H9 (cell line): ENCODE measurements around the gene FBXO10. TPM values are rescaled to one million over a fixed set of nuclear protein-coding genes. Genes with fewer than 3 reads are reported as not detected.

Source experiments
- DNase-seq: peaks from one replicate; pipeline ENCODE4 v3.0.0-alpha.2; 2017
- H2AFZ ChIP-seq: one replicate; pipeline ENCODE4 v1.6.1; 2013; ENCODE audit warnings: mild to moderate bottlenecking, low read length, control low read depth, moderate library complexity
- H2AK5ac ChIP-seq: 2 replicates; pipeline ENCODE4 v1.6.1; 2013; ENCODE audit warnings: low read length, control low read depth, mixed read lengths; ENCODE audit not compliant: insufficient read length
- H2BK120ac ChIP-seq: one replicate; pipeline ENCODE4 v1.6.1; 2013; ENCODE audit warnings: low read depth, mild to moderate bottlenecking, low read length, control low read depth, inconsistent platforms; ENCODE audit not compliant: poor library complexity, severe bottlenecking
- H2BK12ac ChIP-seq: 2 replicates; pipeline ENCODE4 v1.6.1; 2013; ENCODE audit warnings: low read length, control low read depth, mixed read lengths, low read depth; ENCODE audit not compliant: insufficient read length
- H2BK15ac ChIP-seq: 2 replicates; pipeline ENCODE4 v1.6.1; 2013; ENCODE audit warnings: low read depth, low read length, control low read depth
- H2BK20ac ChIP-seq: one replicate; pipeline ENCODE4 v1.6.1; 2013; ENCODE audit warnings: low read depth, mild to moderate bottlenecking, low read length, control low read depth, inconsistent platforms; ENCODE audit not compliant: poor library complexity, severe bottlenecking
- H2BK5ac ChIP-seq: 2 replicates; pipeline ENCODE4 v1.6.1; 2013; ENCODE audit warnings: low read length, control low read depth, mixed read lengths; ENCODE audit not compliant: insufficient read length
- H3K14ac ChIP-seq: 2 replicates; pipeline ENCODE4 v1.6.1; 2013; ENCODE audit warnings: low read length, control low read depth; ENCODE audit not compliant: insufficient read depth
- H3K18ac ChIP-seq: 2 replicates; pipeline ENCODE4 v1.6.1; 2013; ENCODE audit warnings: low read depth, mild to moderate bottlenecking, mixed read lengths, low read length, control low read depth; ENCODE audit not compliant: insufficient read length
- H3K23ac ChIP-seq: 2 replicates; pipeline ENCODE4 v1.6.1; 2013; ENCODE audit warnings: low read length, control low read depth, mixed read lengths, low read depth; ENCODE audit not compliant: insufficient read length
- H3K23me2 ChIP-seq: 2 replicates; pipeline ENCODE4 v1.6.1; 2013; ENCODE audit warnings: low read depth, mild to moderate bottlenecking, mixed read lengths, low read length, control low read depth; ENCODE audit not compliant: insufficient read length, poor library complexity, severe bottlenecking
- H3K27ac ChIP-seq: 2 replicates; pipeline ENCODE4 v1.5.1; 2013; ENCODE audit warnings: low read length, control low read depth, mixed read lengths, low read depth; ENCODE audit not compliant: insufficient read length
- H3K27me3 ChIP-seq: 2 replicates; pipeline ENCODE4 v1.6.1; 2013; ENCODE audit warnings: low read length, control low read depth, inconsistent platforms; ENCODE audit not compliant: insufficient read depth
- H3K4ac ChIP-seq: 2 replicates; pipeline ENCODE4 v1.6.1; 2013; ENCODE audit warnings: low read depth, mild to moderate bottlenecking, control low read depth, inconsistent platforms, low read length, moderate library complexity
- H3K4me1 ChIP-seq: 2 replicates; pipeline ENCODE4 v1.6.1; 2013; ENCODE audit warnings: low read length, control low read depth, inconsistent platforms; ENCODE audit not compliant: insufficient read depth
- H3K4me2 ChIP-seq: 2 replicates; pipeline ENCODE4 v1.6.1; 2013; ENCODE audit warnings: low read length, control low read depth, mixed read lengths; ENCODE audit not compliant: insufficient read length, insufficient read depth
- H3K56ac ChIP-seq: 2 replicates; pipeline ENCODE4 v1.6.1; 2013; ENCODE audit warnings: low read depth, mild to moderate bottlenecking, mixed read lengths, low read length, control low read depth; ENCODE audit not compliant: insufficient read length
- H3K79me1 ChIP-seq: 2 replicates; pipeline ENCODE4 v1.6.1; 2013; ENCODE audit warnings: low read depth, mild to moderate bottlenecking, moderate library complexity, low read length, control low read depth, inconsistent platforms; ENCODE audit not compliant: insufficient read depth, poor library complexity, severe bottlenecking
- H3K79me2 ChIP-seq: 2 replicates; pipeline ENCODE4 v1.6.1; 2013; ENCODE audit warnings: low read length, control low read depth, inconsistent platforms; ENCODE audit not compliant: insufficient read depth
- H3K9ac ChIP-seq: 2 replicates; pipeline ENCODE4 v1.6.1; 2013; ENCODE audit warnings: low read length, control low read depth, mixed read lengths; ENCODE audit not compliant: insufficient read length; ENCODE audit errors: extremely low read depth
- H3K9me3 ChIP-seq: one replicate; pipeline ENCODE4 v1.6.1; 2013; ENCODE audit warnings: low read depth, low read length, inconsistent platforms; ENCODE audit not compliant: control insufficient read depth
- H3T11ph ChIP-seq: one replicate; pipeline ENCODE4 v1.6.1; 2013; ENCODE audit warnings: mild to moderate bottlenecking, low read length, control low read depth, inconsistent platforms
- H4K20me1 ChIP-seq: one replicate; pipeline ENCODE4 v1.6.1; 2013; ENCODE audit not compliant: control insufficient read depth, insufficient read length, insufficient read depth
- H4K5ac ChIP-seq: 2 replicates; pipeline ENCODE4 v1.6.1; 2013; ENCODE audit warnings: low read depth, mild to moderate bottlenecking, mixed read lengths, low read length, control low read depth; ENCODE audit not compliant: insufficient read length
- H4K8ac ChIP-seq: replicated peaks from 2 replicates; pipeline ENCODE4 v1.6.1; 2013; ENCODE audit warnings: low read length, control low read depth, mixed read lengths, low read depth; ENCODE audit not compliant: insufficient read length
- H4K91ac ChIP-seq: 2 replicates; pipeline ENCODE4 v1.6.1; 2013; ENCODE audit warnings: low read depth, mild to moderate bottlenecking, moderate library complexity, mixed read lengths, low read length, control low read depth; ENCODE audit not compliant: insufficient read length
- H3K27ac Mint-ChIP-seq, 3 experiments: 2 replicates in 2 of 3; 3 replicates in 1 of 3; pipeline ENCODE4 v1.8.0; 2020 to 2021; ENCODE audit warnings: mixed read lengths in 3 of 3, mild to moderate bottlenecking in 1 of 3, moderate library complexity in 1 of 3
- H3K27me3 Mint-ChIP-seq: 2 replicates; pipeline ENCODE4 v1.8.0; 2021; ENCODE audit warnings: low read depth, mild to moderate bottlenecking, moderate library complexity, mixed read lengths
- H3K36me3 Mint-ChIP-seq, 3 experiments: 2 replicates in 2 of 3; 3 replicates in 1 of 3; pipeline ENCODE4 v1.8.0; 2020 to 2021; ENCODE audit warnings: low read depth in 3 of 3, mixed read lengths in 3 of 3; ENCODE audit not compliant: insufficient read depth in 1 of 3
- H3K4me1 Mint-ChIP-seq, 2 experiments: 2 replicates each; pipeline ENCODE4 v1.8.0; 2020; ENCODE audit warnings: mixed read lengths in 2 of 2
- H3K4me3 Mint-ChIP-seq, 2 experiments: 2 replicates in 1 of 2; 3 replicates in 1 of 2; pipeline ENCODE4 v1.8.0; 2020 to 2021; ENCODE audit warnings: mild to moderate bottlenecking in 2 of 2, mixed read lengths in 2 of 2, moderate library complexity in 1 of 2
- H3K9me3 Mint-ChIP-seq, 2 experiments: 2 replicates in 1 of 2; 3 replicates in 1 of 2; pipeline ENCODE4 v1.8.0; 2020; ENCODE audit warnings: mild to moderate bottlenecking in 2 of 2, mixed read lengths in 2 of 2, moderate library complexity in 1 of 2
- WGBS: extraction: QIAGEN DNeasy Blood & Tissue Kit; methylation state at CpG from one replicate; pipeline ENCODE4 v1.1.7; 2013; ENCODE audit warnings: missing lambda C conversion rate, low lambda C conversion rate, mixed read lengths; ENCODE audit not compliant: insufficient read length; ENCODE audit errors: extremely low coverage; 5-methylcytosine and 5-hydroxymethylcytosine counted together
- total RNA-seq: library from RNA; stranded (reverse); gene quantifications from 2 replicates; pipeline ENCODE4 v1.2.1, GENCODE V29; 2021
- TF ChIP-seq, protein P1 (sequence below): fragments of 200-600 bp; sonication (generic); conservative IDR thresholded peaks from 3 replicates; pipeline ENCODE4 v1.8.0; 2021; ENCODE audit warnings: antibody characterized with exemption, mild to moderate bottlenecking

Gene FBXO10
- total RNA-seq, 1 experiment from 2014 or later, result 16.8 TPM

DNA sequence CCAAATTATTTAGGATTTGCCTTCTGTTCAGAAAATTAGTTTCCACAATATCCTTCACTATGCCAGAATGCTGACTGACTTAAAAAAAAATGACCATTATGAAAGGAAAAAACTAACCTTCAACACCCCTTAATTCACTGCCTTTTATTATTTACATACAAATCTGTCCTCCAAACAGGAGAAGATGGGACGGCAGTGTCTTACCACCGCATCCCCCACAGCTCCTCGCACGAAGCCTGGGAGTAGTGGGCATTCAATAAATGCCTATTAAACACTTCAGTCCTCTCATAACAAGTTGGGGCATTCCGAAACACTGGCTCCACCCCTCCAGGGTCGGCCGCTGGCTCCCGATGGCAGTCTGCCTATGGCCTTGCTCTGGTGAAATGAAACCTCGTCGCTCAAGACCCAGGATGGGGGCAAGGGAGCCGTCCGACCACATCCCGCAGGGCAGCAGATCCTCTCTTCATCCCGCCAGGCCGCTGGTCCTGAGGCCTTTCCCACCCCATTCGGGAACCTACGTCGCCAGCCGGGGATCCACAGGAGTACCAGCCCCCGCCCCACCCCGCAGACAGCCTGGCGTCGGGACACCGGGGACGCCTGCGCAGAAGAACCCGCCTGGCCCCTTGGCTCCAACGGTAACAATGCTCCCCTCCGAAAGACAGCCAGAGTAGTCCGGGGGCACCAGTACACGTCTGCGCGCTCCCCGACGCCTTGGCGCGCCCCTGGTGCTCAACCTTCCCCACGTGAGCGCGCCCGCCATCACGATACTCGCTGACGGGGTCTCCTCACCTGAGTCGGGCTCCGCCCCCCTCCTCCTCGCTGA lies 111.5 kb downstream of the FBXO10 start:
- Mint-ChIP-seq H3K4me3 (peak overlapping the region; percentile 95 to 99), H3K36me3 (peaks cover 13 to 24% (median 15%) of the 10 kb centered on the region in 3 experiments; a peak in 5 of 7 replicates), H3K27ac (peak overlapping the region; percentile 99), H3K9me3 (no peaks in the 10 kb centered on the region; a peak in 1 of 5 replicates), H3K4me1 (peaks cover 24 to 28% of the 10 kb centered on the region in 2 experiments), H3K27me3 (no peaks in the 10 kb centered on the region)
- TF ChIP-seq, protein P1, sequence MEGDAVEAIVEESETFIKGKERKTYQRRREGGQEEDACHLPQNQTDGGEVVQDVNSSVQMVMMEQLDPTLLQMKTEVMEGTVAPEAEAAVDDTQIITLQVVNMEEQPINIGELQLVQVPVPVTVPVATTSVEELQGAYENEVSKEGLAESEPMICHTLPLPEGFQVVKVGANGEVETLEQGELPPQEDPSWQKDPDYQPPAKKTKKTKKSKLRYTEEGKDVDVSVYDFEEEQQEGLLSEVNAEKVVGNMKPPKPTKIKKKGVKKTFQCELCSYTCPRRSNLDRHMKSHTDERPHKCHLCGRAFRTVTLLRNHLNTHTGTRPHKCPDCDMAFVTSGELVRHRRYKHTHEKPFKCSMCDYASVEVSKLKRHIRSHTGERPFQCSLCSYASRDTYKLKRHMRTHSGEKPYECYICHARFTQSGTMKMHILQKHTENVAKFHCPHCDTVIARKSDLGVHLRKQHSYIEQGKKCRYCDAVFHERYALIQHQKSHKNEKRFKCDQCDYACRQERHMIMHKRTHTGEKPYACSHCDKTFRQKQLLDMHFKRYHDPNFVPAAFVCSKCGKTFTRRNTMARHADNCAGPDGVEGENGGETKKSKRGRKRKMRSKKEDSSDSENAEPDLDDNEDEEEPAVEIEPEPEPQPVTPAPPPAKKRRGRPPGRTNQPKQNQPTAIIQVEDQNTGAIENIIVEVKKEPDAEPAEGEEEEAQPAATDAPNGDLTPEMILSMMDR, result no peak
- Histone ChIP-seq H3K27me3 (no peaks in the 10 kb centered on the region), H3K27ac (peak overlapping the region; percentile 44), H3K4ac (no peak overlapping the region), H2AK5ac (no peak overlapping the region), H3K9me3 (no peaks in the 10 kb centered on the region), H3K18ac (peak overlapping the region; percentile 67), H3K23me2 (peaks cover 17% of the 10 kb centered on the region), H4K91ac (no peak overlapping the region), H2BK12ac (no peak overlapping the region), H3K4me1 (peaks cover 2% of the 10 kb centered on the region; the same call in 1 of the 2 replicates), H3K23ac (no peak overlapping the region), H3K4me2 (peak overlapping the region; percentile 85), H2BK5ac (no peak overlapping the region), H4K20me1 (no peaks in the 10 kb centered on the region), H3T11ph (no peak overlapping the region), H3K79me2 (peaks cover 26% of the 10 kb centered on the region; the same call in 1 of the 2 replicates), H3K14ac (peak overlapping the region; percentile 95), H3K56ac (peak overlapping the region; percentile 7), H3K79me1 (peaks cover 5% of the 10 kb centered on the region), H3K9ac (peak overlapping the region; percentile 73), H2AFZ (no peak overlapping the region), H2BK120ac (no peak overlapping the region), H4K8ac (no peak overlapping the region), H2BK15ac (no peak overlapping the region), H4K5ac (no peak overlapping the region), H2BK20ac (no peak overlapping the region)
- no peak for DNase-seq
- WGBS, result no CpG with 5 or more reads among the region's 47 CpGs
